NCI-H1930 (cell line): ENCODE data around the gene TSPAN8.
"Not testable (repeated sequence)": the region's sequence is repeated elsewhere in the genome, so short reads cannot be mapped to it uniquely, and the experiment has no call there.

ENCODE experiments used
- DNase-seq, 2 experiments: peaks; one replicate each; lab custom pipeline; 2025; lab: John Stamatoyannopoulos, UW

The TSPAN8 gene

GRCh38 chr12:71157601-71158233 lies at the start of gene TSPAN8:
Gene TSPAN8, minus strand, starts transcription at chr12:71157999. Its CDS starts 321 bp downstream, at chr12:71157678.
- no peak for DNase-seq

- peak in 1 of 2 experiments; percentile 14 for DNase-seq
These were observed 43.4 kb upstream of the TSPAN8 start for GRCh38 chr12:71201136-71201679.

GRCh38 chr12:71200706-71201105 lies 42.9 kb upstream of the TSPAN8 start:
- no peak for DNase-seq

- no peak for DNase-seq
These were observed 39.7 kb upstream of the TSPAN8 start for GRCh38 chr12:71197460-71197859.

- DNase-seq: peak; percentile 16 to 21
These were observed 37.6 kb upstream of the TSPAN8 start for GRCh38 chr12:71195338-71195896.

GRCh38 chr12:71194657-71195056 lies 36.9 kb upstream of the TSPAN8 start:
- DNase-seq: no peak

- no peak for DNase-seq
These were observed 35.2 kb upstream of the TSPAN8 start for GRCh38 chr12:71193041-71193440.

- no peak for DNase-seq
These were observed 33.9 kb upstream of the TSPAN8 start for GRCh38 chr12:71191509-71192196.

- no peak for DNase-seq
These were observed 33.0 kb upstream of the TSPAN8 start for GRCh38 chr12:71190822-71191221.

GRCh38 chr12:71187379-71187778 lies 29.6 kb upstream of the TSPAN8 start:
- DNase-seq: no peak

GRCh38 chr12:71186571-71187288 lies 28.9 kb upstream of the TSPAN8 start:
- DNase-seq: no peak

GRCh38 chr12:71183846-71184245 lies 26.0 kb upstream of the TSPAN8 start:
- no peak for DNase-seq

GRCh38 chr12:71183018-71183417 lies 25.2 kb upstream of the TSPAN8 start:
- DNase-seq: no peak

GRCh38 chr12:71178162-71178561 lies 20.4 kb upstream of the TSPAN8 start:
- no peak for DNase-seq

GRCh38 chr12:71174825-71175224 lies 17.0 kb upstream of the TSPAN8 start:
- DNase-seq: no peak

GRCh38 chr12:71174146-71174545 lies 16.3 kb upstream of the TSPAN8 start:
- no peak for DNase-seq

GRCh38 chr12:71170456-71170855 lies 12.7 kb upstream of the TSPAN8 start:
- DNase-seq: no peak

GRCh38 chr12:71169286-71169685 lies 11.5 kb upstream of the TSPAN8 start:
- DNase-seq: no peak

GRCh38 chr12:71166862-71167496 lies 9.2 kb upstream of the TSPAN8 start:
- no peak for DNase-seq

GRCh38 chr12:71166280-71166679 lies 8.5 kb upstream of the TSPAN8 start:
- no peak for DNase-seq

GRCh38 chr12:71165780-71166179 lies 8.0 kb upstream of the TSPAN8 start:
- DNase-seq: not testable (repeated sequence)
